NCI-H2227 (cell line): ENCODE data around the gene RNF213.
"Not testable (repeated sequence)": the region's sequence is repeated elsewhere in the genome, so short reads cannot be mapped to it uniquely, and the experiment has no call there.

Source experiments
- DNase-seq: peaks from one replicate; lab custom pipeline; 2025; ENCODE audit not compliant: unreplicated experiment; lab: John Stamatoyannopoulos, UW

Gene RNF213

DNA sequence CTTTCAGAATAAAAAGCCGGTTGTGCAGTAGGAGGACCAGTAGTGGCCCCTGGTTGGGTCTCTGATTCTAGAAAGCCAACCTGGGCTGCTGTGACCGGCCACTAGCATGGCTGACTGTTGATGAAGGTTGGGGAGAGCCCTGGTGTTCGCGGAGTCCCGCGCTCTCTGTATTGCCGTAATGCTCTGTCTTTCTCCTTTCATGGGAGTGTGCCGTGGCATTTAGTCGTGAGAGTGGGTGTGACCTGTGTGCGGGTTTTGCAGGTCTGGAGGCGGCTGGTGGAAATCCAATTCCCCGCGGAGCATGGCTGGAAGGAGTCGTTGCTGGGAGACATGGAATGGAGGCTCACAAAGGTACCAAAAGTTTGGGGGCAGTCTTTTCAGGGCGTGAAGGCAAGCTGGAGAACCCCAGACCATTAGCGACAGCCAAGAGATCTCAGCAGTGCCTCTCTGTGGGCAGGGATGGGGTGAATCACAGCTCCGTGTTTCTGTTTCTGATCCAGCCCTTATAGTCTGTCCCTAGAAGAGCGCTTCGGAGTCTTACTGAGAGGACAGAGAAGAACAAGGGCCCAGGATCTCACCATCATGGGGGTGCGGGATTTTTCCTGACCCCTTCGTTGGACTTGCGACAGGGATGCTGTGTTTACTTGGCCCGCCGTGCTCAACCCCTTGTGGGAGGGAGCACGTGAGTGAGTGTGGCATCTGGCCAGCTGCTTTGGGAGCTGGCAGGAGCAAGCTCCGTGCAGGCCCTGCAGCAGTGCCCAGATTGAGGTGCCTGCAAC lies 56.5 kb downstream of the RNF213 start:
- no peak for DNase-seq

DNA sequence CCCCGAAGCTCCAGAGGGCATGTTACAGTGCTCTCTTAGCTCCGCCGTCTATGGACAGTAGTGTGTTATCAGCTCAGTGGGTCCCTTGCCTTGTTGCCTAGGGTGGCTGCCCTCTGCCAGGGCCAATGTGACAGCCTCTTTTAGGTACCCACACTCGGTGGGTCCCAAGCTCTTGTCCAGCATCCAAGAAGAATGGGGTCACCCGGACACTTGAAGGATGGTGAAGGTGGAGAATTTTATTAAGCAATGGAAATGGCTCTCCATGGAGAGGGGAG lies 57.0 kb downstream of the RNF213 start:
- no peak for DNase-seq

DNA sequence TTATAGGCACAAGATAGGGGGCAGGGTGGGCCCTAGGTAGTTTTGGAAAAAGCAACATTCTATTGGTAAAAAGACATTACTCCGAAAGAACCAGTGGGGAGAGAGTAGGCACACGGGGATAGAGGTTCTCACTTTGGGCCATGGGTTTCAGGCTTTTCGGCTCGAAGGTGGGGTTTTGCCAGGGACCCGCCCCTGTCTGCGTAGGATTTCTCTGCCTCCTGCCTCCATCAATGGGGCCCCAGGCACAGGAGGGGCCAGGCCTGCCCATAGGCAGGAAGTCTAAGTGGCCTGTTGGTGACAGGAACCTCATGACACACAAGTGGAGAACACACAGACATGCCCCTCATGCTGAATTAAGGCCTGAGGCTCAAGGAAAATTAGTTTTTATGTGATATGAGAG lies 57.5 kb downstream of the RNF213 start:
- DNase-seq, result no peak

DNA sequence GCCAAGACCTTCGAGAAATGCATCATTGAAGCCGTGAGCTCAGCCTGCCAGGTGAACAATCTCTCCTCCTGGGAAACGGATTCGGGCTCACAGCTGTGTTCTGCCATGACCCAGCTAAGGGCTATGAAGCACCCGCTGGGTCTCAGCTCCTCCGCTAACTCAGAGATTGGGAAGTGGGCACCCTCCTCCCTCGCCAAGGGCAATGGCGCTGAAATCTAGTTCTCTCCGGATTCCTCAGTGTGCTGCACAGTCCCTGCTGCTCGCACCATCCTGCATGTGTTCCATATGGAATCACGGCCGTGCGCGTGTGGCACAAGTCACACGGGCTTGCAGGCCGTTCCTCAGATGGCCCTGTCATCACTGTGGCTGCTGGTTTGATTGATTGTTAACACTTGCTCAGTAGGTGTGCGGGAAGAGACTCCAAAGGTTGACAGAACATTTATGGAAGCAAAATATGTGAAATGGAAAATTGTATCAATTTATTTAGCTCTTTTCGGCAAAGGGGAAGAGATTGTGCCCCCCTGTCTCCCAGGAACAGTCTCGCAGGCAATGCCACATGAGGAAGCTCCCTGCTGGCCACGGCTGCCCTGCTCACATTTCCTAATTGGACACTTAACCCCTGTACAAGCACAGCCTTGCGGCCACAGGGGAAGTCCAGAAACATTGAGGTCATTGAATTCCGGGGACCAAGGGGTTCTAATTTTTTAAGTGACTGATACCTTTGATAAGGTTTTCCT lies 58.8 kb downstream of the RNF213 start:
- no peak for DNase-seq

DNA sequence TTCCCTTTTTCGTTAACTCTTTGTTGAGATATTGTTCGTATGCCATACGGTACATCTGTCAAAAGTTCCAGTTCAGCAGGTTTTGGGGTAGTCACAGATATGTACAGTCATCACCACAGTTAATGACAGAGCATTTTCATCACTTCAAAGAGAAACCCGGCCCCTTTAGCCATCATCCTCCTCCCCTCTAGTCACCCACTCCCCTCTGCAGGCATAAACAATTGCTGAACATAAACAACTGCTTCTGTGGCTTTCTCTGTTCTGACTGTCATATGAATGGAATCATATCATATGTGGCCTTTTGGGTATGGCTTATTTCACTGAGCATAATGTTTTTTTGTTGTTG lies 59.3 kb downstream of the RNF213 start:
- no peak for DNase-seq

GRCh38 chr17:80320496-80320895 lies 59.8 kb downstream of the RNF213 start:
- no peak for DNase-seq

DNA sequence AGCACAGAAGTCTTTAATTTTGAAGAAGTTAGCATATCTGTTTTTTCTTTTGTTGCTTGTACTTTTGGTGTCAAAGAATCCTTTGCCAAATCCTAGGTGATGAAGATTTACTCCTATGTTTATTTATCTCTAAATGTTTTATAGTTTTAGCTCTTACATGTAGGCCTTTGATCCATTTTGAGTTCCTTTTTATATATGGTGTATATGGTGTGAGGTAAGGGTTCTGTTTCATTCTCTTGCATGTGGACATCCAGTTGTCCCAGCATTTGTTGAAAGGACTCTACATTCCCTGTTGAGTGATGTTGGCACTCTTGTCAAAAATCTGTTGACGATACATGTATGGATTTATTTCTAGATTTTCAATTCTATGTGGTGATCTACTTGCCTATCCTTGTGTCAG lies 62.2 kb downstream of the RNF213 start:
- no peak for DNase-seq

- no peak for DNase-seq
Observed at GRCh38 chr17:80323982-80324381, 63.3 kb downstream of the RNF213 start.

GRCh38 chr17:80327518-80327917 lies 66.9 kb downstream of the RNF213 start:
- DNase-seq, result no peak

DNA sequence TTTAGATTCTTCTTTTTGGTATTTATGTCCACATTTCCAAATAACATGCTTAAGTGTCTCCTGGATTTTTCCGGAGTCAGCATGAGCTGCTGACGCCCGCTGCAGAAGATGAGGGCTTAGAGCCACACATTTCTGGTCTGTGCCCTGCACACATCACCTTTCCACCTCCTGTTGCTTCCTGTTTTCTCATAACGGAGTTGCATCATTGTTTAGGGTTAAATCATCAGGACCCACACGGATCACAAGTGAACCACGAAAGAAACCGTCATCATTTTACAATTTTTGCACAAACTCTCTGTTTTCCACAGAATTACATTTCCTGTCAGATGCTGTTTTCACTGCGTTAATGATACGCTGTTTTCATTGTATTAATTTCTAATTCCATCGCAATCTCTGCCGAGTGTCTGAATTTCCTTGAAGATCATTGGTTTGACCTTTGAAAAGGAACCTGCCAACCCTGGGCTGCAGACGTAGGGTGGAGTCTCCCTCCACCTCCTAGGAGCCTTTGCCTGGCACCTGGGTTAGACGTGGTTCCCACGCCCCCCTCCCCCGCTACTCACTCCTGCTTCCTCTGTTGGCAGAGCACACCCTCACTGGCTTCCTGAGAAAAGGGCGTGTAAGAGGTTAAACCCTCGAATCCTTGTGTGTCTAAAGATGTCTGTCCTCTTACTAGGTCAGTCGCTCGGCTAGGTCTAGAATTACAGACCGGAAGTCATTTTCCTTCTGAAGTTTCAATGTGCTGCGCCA lies 68.2 kb downstream of the RNF213 start:
- DNase-seq, result no peak

- not testable (repeated sequence) for DNase-seq
Observed at GRCh38 chr17:80329421-80329820, 68.8 kb downstream of the RNF213 start.

DNA sequence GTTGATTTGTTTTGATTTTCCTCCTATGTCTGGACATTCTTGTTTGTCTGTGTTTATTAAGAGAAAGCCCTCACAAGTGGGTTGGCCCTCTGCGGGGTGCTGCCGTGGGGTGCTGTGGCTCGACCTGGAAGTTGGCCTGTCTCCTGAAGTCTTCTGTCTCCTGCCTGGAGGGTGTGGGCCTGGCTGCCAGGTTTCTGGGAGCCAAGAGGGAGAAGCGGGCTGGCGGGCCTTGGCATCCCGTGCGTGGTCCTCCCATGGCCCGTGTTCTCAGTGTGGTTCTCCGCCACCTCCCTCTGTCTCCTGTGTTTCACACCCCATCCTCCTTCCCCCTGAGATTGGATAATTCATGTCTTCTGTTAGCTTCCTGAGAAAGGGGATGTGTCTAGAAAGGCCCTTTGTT lies 69.6 kb downstream of the RNF213 start:
- DNase-seq, result no peak

- DNase-seq, result not testable (repeated sequence)
Observed at GRCh38 chr17:80330938-80331337, 70.3 kb downstream of the RNF213 start.

GRCh38 chr17:80331820-80332219 lies 71.2 kb downstream of the RNF213 start:
- DNase-seq, result no peak

GRCh38 chr17:80337195-80337895 lies 76.7 kb downstream of the RNF213 start:
- no peak for DNase-seq

- no peak for DNase-seq
Observed at GRCh38 chr17:80339118-80339517, 78.5 kb downstream of the RNF213 start.

DNA sequence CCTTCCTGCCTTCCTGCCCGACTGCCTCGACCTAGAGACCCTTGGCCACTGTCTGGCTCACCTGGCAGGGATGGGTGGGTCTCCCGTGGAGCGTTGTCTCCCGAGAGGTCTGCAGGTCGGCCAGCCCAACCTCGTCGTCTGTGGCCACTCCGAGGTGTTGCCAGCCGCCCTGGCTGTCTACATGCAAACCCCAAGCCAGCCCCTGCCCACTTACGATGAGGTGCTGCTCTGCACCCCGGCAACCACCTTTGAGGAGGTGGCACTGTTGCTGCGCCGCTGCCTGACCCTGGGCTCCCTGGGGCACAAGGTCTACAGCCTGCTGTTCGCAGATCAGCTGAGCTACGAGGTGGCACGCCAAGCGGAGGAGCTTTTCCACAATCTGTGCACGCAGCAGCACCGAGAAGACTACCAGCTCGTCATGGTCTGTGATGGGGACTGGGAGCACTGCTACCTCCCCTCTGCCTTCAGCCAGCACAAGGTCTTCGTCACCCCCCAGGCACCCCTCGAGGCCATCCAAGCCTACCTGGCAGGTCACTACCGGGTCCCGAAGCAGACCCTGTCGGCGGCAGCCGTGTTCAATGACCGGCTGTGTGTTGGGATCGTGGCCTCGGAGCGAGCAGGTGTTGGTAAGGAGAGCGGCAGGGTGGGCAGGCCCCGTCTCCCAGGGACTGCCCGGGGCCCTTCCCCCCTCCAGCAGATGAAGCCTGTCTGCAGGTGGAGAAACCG lies 79.2 kb downstream of the RNF213 start:
- no peak for DNase-seq

- no peak for DNase-seq
Observed at GRCh38 chr17:80345321-80345720, 84.7 kb downstream of the RNF213 start.

GRCh38 chr17:80345841-80346497 lies 85.3 kb downstream of the RNF213 start:
- DNase-seq, result no peak

DNA sequence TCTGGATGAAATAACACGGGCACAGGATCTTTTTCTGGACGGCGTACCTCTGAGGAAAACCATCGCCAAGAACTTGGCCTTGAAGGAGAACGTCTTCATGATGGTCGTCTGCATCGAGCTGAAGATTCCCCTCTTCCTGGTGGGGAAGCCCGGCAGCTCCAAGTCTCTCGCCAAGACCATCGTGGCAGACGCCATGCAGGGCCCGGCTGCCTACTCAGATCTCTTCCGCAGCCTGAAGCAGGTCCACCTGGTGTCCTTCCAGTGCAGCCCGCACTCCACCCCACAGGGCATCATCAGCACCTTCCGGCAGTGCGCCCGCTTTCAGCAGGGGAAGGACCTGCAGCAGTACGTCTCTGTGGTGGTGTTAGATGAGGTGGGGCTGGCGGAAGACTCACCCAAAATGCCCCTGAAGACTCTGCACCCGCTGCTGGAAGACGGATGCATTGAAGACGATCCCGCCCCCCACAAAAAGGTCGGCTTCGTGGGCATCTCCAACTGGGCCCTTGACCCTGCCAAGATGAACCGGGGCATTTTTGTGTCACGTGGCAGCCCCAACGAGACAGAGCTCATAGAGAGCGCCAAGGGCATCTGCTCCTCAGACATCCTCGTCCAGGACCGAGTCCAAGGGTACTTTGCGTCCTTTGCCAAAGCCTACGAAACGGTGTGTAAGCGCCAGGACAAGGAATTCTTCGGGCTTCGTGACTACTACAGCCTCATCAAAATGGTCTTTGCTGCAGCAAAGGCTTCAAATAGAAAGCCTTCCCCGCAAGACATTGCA lies 86.0 kb downstream of the RNF213 start:
- no peak for DNase-seq
